GM23338 (cell line): ENCODE measurements around the gene NDUFS4. TPM values are rescaled to one million over a fixed set of nuclear protein-coding genes. Genes with fewer than 3 reads are reported as not detected.

ENCODE experiments used
- ATAC-seq: fragments of 200-7000 bp; cut with Tn5 transposase; 3 replicates; pipeline ENCODE4 v1.9.1; 2020
- DNase-seq: peaks from one replicate; pipeline ENCODE4 v3.0.0-alpha.2; 2015; ENCODE audit warnings: low spot score
- H2AFZ ChIP-seq: fragments of 200-600 bp; sonication (generic); 2 replicates; pipeline ENCODE4 v1.8.0; 2016; ENCODE audit warnings: antibody characterized with exemption, mild to moderate bottlenecking, moderate library complexity
- H3F3A ChIP-seq: fragments of 200-600 bp; sonication (generic); replicated peaks from 2 replicates; pipeline ENCODE4 v1.8.0; 2017; ENCODE audit warnings: antibody characterized with exemption, mixed run types, low read depth
- H3K27ac ChIP-seq: fragments of 200-600 bp; sonication (generic); 2 replicates; pipeline ENCODE4 v1.6.1; 2016; ENCODE audit warnings: low read depth
- H3K27me3 ChIP-seq: fragments of 200-600 bp; sonication (generic); 2 replicates; pipeline ENCODE4 v1.8.0; 2016; ENCODE audit warnings: mild to moderate bottlenecking, mixed run types, moderate library complexity; ENCODE audit not compliant: insufficient read depth
- H3K36me3 ChIP-seq: fragments of 200-600 bp; sonication (generic); 2 replicates; pipeline ENCODE4 v1.8.0; 2016; ENCODE audit warnings: mild to moderate bottlenecking; ENCODE audit not compliant: insufficient read depth
- H3K4me1 ChIP-seq: fragments of 200-600 bp; sonication (generic); 2 replicates; pipeline ENCODE4 v1.8.0; 2016; ENCODE audit warnings: mild to moderate bottlenecking, moderate library complexity; ENCODE audit not compliant: insufficient read depth
- H3K4me2 ChIP-seq: fragments of 200-600 bp; sonication (generic); 2 replicates; pipeline ENCODE4 v1.7.1; 2017; ENCODE audit warnings: mixed run types
- H3K4me3 ChIP-seq: fragments of 200-600 bp; sonication (generic); 2 replicates; pipeline ENCODE4 v1.6.1; 2016; ENCODE audit warnings: mixed run types
- H3K79me2 ChIP-seq: fragments of 200-600 bp; sonication (generic); replicated peaks from 2 replicates; pipeline ENCODE4 v1.8.0; 2017; ENCODE audit warnings: mild to moderate bottlenecking; ENCODE audit not compliant: insufficient read depth
- H3K9me2 ChIP-seq: fragments of 200-600 bp; sonication (generic); 2 replicates; pipeline ENCODE4 v1.8.0; 2017; ENCODE audit not compliant: insufficient read depth
- H4K20me1 ChIP-seq: fragments of 200-600 bp; sonication (generic); replicated peaks from 2 replicates; pipeline ENCODE4 v1.8.0; 2017; ENCODE audit warnings: mild to moderate bottlenecking; ENCODE audit not compliant: insufficient read depth
- H3K27ac Mint-ChIP-seq: 2 replicates; pipeline ENCODE4 v1.8.0; 2020; ENCODE audit warnings: inconsistent platforms, mild to moderate bottlenecking, moderate library complexity, mixed read lengths
- H3K27me3 Mint-ChIP-seq: 3 replicates; pipeline ENCODE4 v1.8.0; 2022; ENCODE audit warnings: low read depth, mild to moderate bottlenecking, moderate library complexity, mixed read lengths, inconsistent platforms; ENCODE audit not compliant: insufficient read depth, poor library complexity
- H3K36me3 Mint-ChIP-seq: 3 replicates; pipeline ENCODE4 v1.8.0; 2021; ENCODE audit warnings: low read depth, mild to moderate bottlenecking, inconsistent platforms, moderate library complexity, mixed read lengths
- H3K4me1 Mint-ChIP-seq: 3 replicates; pipeline ENCODE4 v1.8.0; 2020; ENCODE audit warnings: mild to moderate bottlenecking, inconsistent platforms, mixed read lengths
- H3K4me3 Mint-ChIP-seq: 3 replicates; pipeline ENCODE4 v1.8.0; 2021; ENCODE audit warnings: moderate library complexity, mild to moderate bottlenecking, inconsistent platforms, mixed read lengths
- H3K9me3 Mint-ChIP-seq: 3 replicates; pipeline ENCODE4 v1.8.0; 2020; ENCODE audit warnings: moderate library complexity, mild to moderate bottlenecking, inconsistent platforms, mixed read lengths
- CREB1 ChIP-seq: fragments of 250-450 bp; sonication (Bioruptor Pico); IDR thresholded peaks from 2 replicates; pipeline ENCODE4 v1.5.0; 2020; ENCODE audit warnings: low read depth, mild to moderate bottlenecking, moderate library complexity
- CTCF ChIP-seq, 2 experiments: fragments of 200-600 bp in 1 of 2; sonication (generic) in 1 of 2; conservative IDR thresholded peaks; 2 replicates each; pipeline versions ENCODE4 v1.5.1 to v1.6.1; 2016 to 2017; ENCODE audit warnings: antibody characterized with exemption in 2 of 2, low read depth in 2 of 2, mild to moderate bottlenecking in 2 of 2, moderate library complexity in 1 of 2
- ETS1 ChIP-seq: IDR thresholded peaks from 2 replicates; pipeline ENCODE4 v1.6.1; 2016; ENCODE audit warnings: antibody characterized with exemption
- EZH2 ChIP-seq: fragments of 200-600 bp; sonication (generic); IDR thresholded peaks from one replicate; pipeline ENCODE4 v1.8.0; 2017; ENCODE audit warnings: antibody characterized with exemption, mild to moderate bottlenecking, low read depth; ENCODE audit not compliant: unreplicated experiment
- EZH2phosphoT487 ChIP-seq: fragments of 200-600 bp; sonication (generic); IDR thresholded peaks from one replicate; pipeline ENCODE4 v1.8.1; 2018; ENCODE audit warnings: antibody characterized with exemption; ENCODE audit not compliant: unreplicated experiment
- JUNB ChIP-seq: IDR thresholded peaks from one replicate; pipeline ENCODE4 v1.6.1; 2016; ENCODE audit warnings: antibody characterized with exemption; ENCODE audit not compliant: unreplicated experiment
- NANOG ChIP-seq: IDR thresholded peaks from 2 replicates; pipeline ENCODE4 v1.6.1; 2016; ENCODE audit warnings: antibody characterized with exemption, borderline replicate concordance
- POLR2AphosphoS5 ChIP-seq: IDR thresholded peaks from 2 replicates; pipeline ENCODE4 v1.6.1; 2016; ENCODE audit warnings: antibody characterized with exemption, low read depth
- REST ChIP-seq: IDR thresholded peaks from one replicate; pipeline ENCODE4 v1.6.1; 2018; ENCODE audit warnings: antibody characterized with exemption; ENCODE audit not compliant: unreplicated experiment
- STAT1 ChIP-seq: IDR thresholded peaks from one replicate; pipeline ENCODE4 v1.6.1; 2016; ENCODE audit warnings: antibody characterized with exemption; ENCODE audit not compliant: unreplicated experiment
- ZNF114 ChIP-seq: fragments of 250-450 bp; sonication (Bioruptor Pico); IDR thresholded peaks from 2 replicates; pipeline ENCODE4 v1.5.0; 2020; ENCODE audit warnings: mild to moderate bottlenecking, moderate library complexity
- ZNF331 ChIP-seq: fragments of 250-450 bp; sonication (Bioruptor Pico); IDR thresholded peaks from 2 replicates; pipeline ENCODE4 v1.5.0; 2020; ENCODE audit warnings: low read depth, mild to moderate bottlenecking, moderate library complexity
- ZNF462 ChIP-seq: fragments of 250-450 bp; sonication (Bioruptor Pico); IDR thresholded peaks from 2 replicates; pipeline ENCODE4 v1.5.0; 2020; ENCODE audit warnings: mild to moderate bottlenecking, moderate library complexity
- polyA plus RNA-seq: library from polyadenylated mRNA; unstranded; fragments of >200 nt; fragmentation: Nextera tagmentation; extraction: Ambion mirVana; gene quantifications from 2 replicates; pipeline ENCODE4 v1.2.1, GENCODE V29; 2016
- total RNA-seq: library from RNA; depleted of rRNA; stranded (reverse); fragments of >200 nt; shearing (Covaris generic); gene quantifications from 2 replicates; pipeline ENCODE4 v1.2.3, GENCODE V29; 2014

NDUFS4 gene
- total and polyA plus RNA-seq, 2 experiments from 2014 or later: 65.6 to 151 TPM

- TF ChIP-seq ZNF331 (CRISPR knock-in tag): no peak
- TF ChIP-seq EZH2phosphoT487: no peak
- no peak for TF ChIP-seq STAT1
- no peak for TF ChIP-seq CTCF (conservative IDR thresholded peaks at IDR 0.05; ENCODE audit: low read depth in 2 of 2)
- TF ChIP-seq NANOG: no peak
- no peak for TF ChIP-seq REST
- no peak for TF ChIP-seq JUNB
- TF ChIP-seq CREB1 (CRISPR knock-in tag): no peak
- no peak for TF ChIP-seq ZNF114 (CRISPR knock-in tag)
- TF ChIP-seq POLR2AphosphoS5: no peak
- no peak for TF ChIP-seq ZNF462 (CRISPR knock-in tag)
- TF ChIP-seq EZH2: no peak
- TF ChIP-seq ETS1: no peak
- Histone ChIP-seq H3K4me1 (peaks cover 53% of the 10 kb centered on the region), H3K79me2 (0 out of 2 replicates have a peak, but pooled peaks cover 8% of the 10 kb centered on the region), H3F3A (no peaks in the 10 kb centered on the region), H3K4me3 (no peak overlapping the region), H3K9me2 (no peaks in the 10 kb centered on the region), H3K27ac (no peak overlapping the region), H2AFZ (no peak overlapping the region), H3K4me2 (peak overlapping the region; percentile 12; the same call in 1 of the 2 replicates), H3K36me3 (no peaks in the 10 kb centered on the region), H4K20me1 (no peaks in the 10 kb centered on the region), H3K27me3 (no peaks in the 10 kb centered on the region)
- Mint-ChIP-seq H3K4me1 (peaks cover 44% of the 10 kb centered on the region), H3K27ac (peak overlapping the region; percentile 77; the same call in 1 of the 2 replicates), H3K27me3 (no peaks in the 10 kb centered on the region), H3K4me3 (no peak overlapping the region), H3K36me3 (peaks cover 28% of the 10 kb centered on the region), H3K9me3 (peaks cover 7% of the 10 kb centered on the region; the same call in 2 of the 3 replicates)
- ATAC-seq (no peak), DNase-seq (no peak)
These were observed 84.6 kb downstream of the NDUFS4 start for GRCh38 chr5:53645078-53645477.
